ENCODE measurements around the gene DEPDC1B.
A peak's percentile ranks its signal among the peaks of the same experiment; 100 is the strongest.
"Not testable (repeated sequence)": the region's sequence is repeated elsewhere in the genome, so short reads cannot be mapped to it uniquely, and the experiment has no call there.

Gene DEPDC1B

GRCh38 chr5:60640901-60641300 lies 59.1 kb downstream of the DEPDC1B start:
- no peak for DNase-seq

GRCh38 chr5:60639544-60639943 lies 60.4 kb downstream of the DEPDC1B start:
- DNase-seq: no peak

- no peak for DNase-seq
Observed at GRCh38 chr5:60638300-60638699, 61.7 kb downstream of the DEPDC1B start.

- no peak for DNase-seq
Observed at GRCh38 chr5:60636644-60637043, 63.3 kb downstream of the DEPDC1B start.

- DNase-seq: no peak
Observed at GRCh38 chr5:60636001-60636400, 64.0 kb downstream of the DEPDC1B start.

GRCh38 chr5:60634051-60634450 lies 65.9 kb downstream of the DEPDC1B start:
- DNase-seq: peak; percentile 86 to 89

GRCh38 chr5:60633341-60633740 lies 66.6 kb downstream of the DEPDC1B start:
- DNase-seq: no peak

GRCh38 chr5:60632153-60632552 lies 67.8 kb downstream of the DEPDC1B start:
- no peak for DNase-seq

- no peak for DNase-seq
Observed at GRCh38 chr5:60630836-60631235, 69.1 kb downstream of the DEPDC1B start.

GRCh38 chr5:60630179-60630578 lies 69.8 kb downstream of the DEPDC1B start:
- no peak for DNase-seq

- DNase-seq: not testable (repeated sequence)
Observed at GRCh38 chr5:60624875-60625274, 75.1 kb downstream of the DEPDC1B start.

- DNase-seq: not testable (repeated sequence)
Observed at GRCh38 chr5:60620752-60621151, 79.2 kb downstream of the DEPDC1B start.

GRCh38 chr5:60613826-60614225 lies 86.1 kb downstream of the DEPDC1B start:
- no peak for DNase-seq

- DNase-seq: no peak
Observed at GRCh38 chr5:60611099-60611740, 88.7 kb downstream of the DEPDC1B start.

- DNase-seq: no peak
Observed at GRCh38 chr5:60604771-60605170, 95.2 kb downstream of the DEPDC1B start.

- no peak for DNase-seq
Observed at GRCh38 chr5:60598424-60598823, 101.5 kb downstream of the DEPDC1B start.

- peak; percentile 81 to 83 for DNase-seq
Observed at GRCh38 chr5:60597572-60598320, 102.2 kb downstream of the DEPDC1B start.

- DNase-seq: no peak
Observed at GRCh38 chr5:60594715-60595477, 105.1 kb downstream of the DEPDC1B start.

- DNase-seq: no peak
Observed at GRCh38 chr5:60590172-60590571, 109.8 kb downstream of the DEPDC1B start.

- not testable (repeated sequence) for DNase-seq
Observed at GRCh38 chr5:60587312-60587711, 112.7 kb downstream of the DEPDC1B start.

GRCh38 chr5:60586307-60586901 lies 113.6 kb downstream of the DEPDC1B start:
- peak; percentile 12 to 27 for DNase-seq

- no peak for DNase-seq
Observed at GRCh38 chr5:60585618-60586017, 114.3 kb downstream of the DEPDC1B start.

GRCh38 chr5:60584304-60584703 lies 115.7 kb downstream of the DEPDC1B start:
- DNase-seq: no peak
